PC-3 (cell line): ENCODE results near the gene AKAP7. TPM values are rescaled to one million over a fixed set of nuclear protein-coding genes. Genes with fewer than 3 reads are reported as not detected.

Experiments used
- ATAC-seq: fragments of 200-7000 bp; cut with Tn5 transposase; 2 replicates; pipeline ENCODE4 v1.9.1; 2020; ENCODE audit warnings: mild to moderate bottlenecking, moderate library complexity
- BruUV-seq: library from RNA; stranded (reverse); fragments of 400-500 nt; replicated peaks from 2 replicates; lab custom pipeline; 2021; lab: Mats Ljungman, UMichigan
- CTCF ChIA-PET: fragments of 300-600 bp; sonication (Branson Sonifier 250); formaldehyde crosslinking; loops from one replicate; lab custom pipeline; 2022; ENCODE audit warnings: antibody characterized with exemption; lab: Charles Lee
- POLR2A ChIA-PET: fragments of 300-600 bp; sonication (Branson Sonifier 250); formaldehyde crosslinking; loops from one replicate; lab custom pipeline; 2022; ENCODE audit warnings: antibody characterized with exemption; ENCODE audit not compliant: unreplicated experiment; lab: Charles Lee
- DNase-seq: peaks from one replicate; pipeline ENCODE4 v3.0.0-alpha.2; 2015
- H2AFZ ChIP-seq: fragments of 300-600 bp; sonication (generic); 2 replicates; pipeline ENCODE4 v1.6.0; 2016; ENCODE audit warnings: antibody characterized with exemption, low read length
- H3F3A ChIP-seq: fragments of 300-600 bp; sonication (generic); one replicate; pipeline ENCODE4 v1.6.0; 2017; ENCODE audit warnings: antibody characterized with exemption, low read length, control low read depth, mild to moderate bottlenecking; ENCODE audit not compliant: unreplicated experiment
- H3K27ac ChIP-seq: fragments of 300-600 bp; sonication (generic); 2 replicates; pipeline ENCODE4 v1.5.1; 2016; ENCODE audit warnings: mild to moderate bottlenecking, low read length
- H3K27me3 ChIP-seq: fragments of 300-600 bp; sonication (generic); 2 replicates; pipeline ENCODE4 v1.6.1; 2016; ENCODE audit warnings: low read length, mixed read lengths
- H3K36me3 ChIP-seq: fragments of 300-600 bp; sonication (generic); 2 replicates; pipeline ENCODE4 v1.6.1; 2016; ENCODE audit warnings: low read depth, mixed run types, low read length, mixed read lengths
- H3K4me1 ChIP-seq: fragments of 300-600 bp; sonication (generic); 2 replicates; pipeline ENCODE4 v1.5.1; 2016; ENCODE audit warnings: low read length; ENCODE audit not compliant: insufficient read depth
- H3K4me2 ChIP-seq: fragments of 300-600 bp; sonication (generic); 2 replicates; pipeline ENCODE4 v1.6.0; 2016; ENCODE audit warnings: low read length
- H3K4me3 ChIP-seq: fragments of 300-600 bp; sonication (generic); 2 replicates; pipeline ENCODE4 v1.5.1; 2016; ENCODE audit warnings: mild to moderate bottlenecking, low read length, mixed read lengths
- H3K79me2 ChIP-seq: fragments of 300-600 bp; sonication (generic); 2 replicates; pipeline ENCODE4 v1.6.1; 2017; ENCODE audit warnings: low read length, mixed read lengths
- H3K9ac ChIP-seq: fragments of 300-600 bp; sonication (generic); 2 replicates; pipeline ENCODE4 v1.6.0; 2016; ENCODE audit warnings: mild to moderate bottlenecking, low read length
- H3K9me2 ChIP-seq: fragments of 300-600 bp; sonication (generic); replicated peaks from 2 replicates; pipeline ENCODE4 v1.6.1; 2016; ENCODE audit warnings: mixed run types, low read length, mixed read lengths
- H3K9me3 ChIP-seq: fragments of 300-600 bp; sonication (generic); 2 replicates; pipeline ENCODE4 v1.6.1; 2016; ENCODE audit warnings: low read length, mixed read lengths
- H4K20me1 ChIP-seq: fragments of 300-600 bp; sonication (generic); 2 replicates; pipeline ENCODE4 v1.6.1; 2016; ENCODE audit warnings: low read length, mixed read lengths
- CTCF ChIP-seq: fragments of 300-600 bp; sonication (generic); conservative IDR thresholded peaks from 2 replicates; pipeline ENCODE4 v1.5.1; 2017; ENCODE audit warnings: antibody characterized with exemption, low read depth, mild to moderate bottlenecking, low read length
- EZH2 ChIP-seq: fragments of 300-600 bp; sonication (generic); IDR thresholded peaks from one replicate; pipeline ENCODE4 v1.6.1; 2017; ENCODE audit warnings: antibody characterized with exemption, mild to moderate bottlenecking, low read length; ENCODE audit not compliant: unreplicated experiment
- EZH2phosphoT487 ChIP-seq: fragments of 300-600 bp; sonication (generic); IDR thresholded peaks from 2 replicates; pipeline ENCODE4 v1.6.1; 2018; ENCODE audit warnings: mild to moderate bottlenecking, antibody characterized with exemption, low read length, borderline replicate concordance
- intact Hi-C: fragments of 100-400 bp; cut with micrococcal nuclease; formaldehyde crosslinking; loops from 2 replicates; pipeline ENCODE4 v1.9.0; 2023
- total RNA-seq: library from RNA; depleted of rRNA; stranded (reverse); fragments of >200 nt; gene quantifications from 2 replicates; pipeline ENCODE4 v1.2.3, GENCODE V29; 2014

AKAP7 gene
- total RNA-seq, 1 experiment from 2014 or later = 3.6 TPM

GRCh38 chr6:131269565-131270391 is 134.5 kb downstream of the AKAP7 start:
- Histone ChIP-seq H3K36me3 (no peaks in the 10 kb centered on the region), H3K79me2 (no peaks in the 10 kb centered on the region), H3K9me3 (no peaks in the 10 kb centered on the region), H3K9me2 (no peaks in the 10 kb centered on the region), H3K27me3 (no peaks in the 10 kb centered on the region), H3K4me3 (no peak overlapping the region), H3K9ac (no peak overlapping the region), H4K20me1 (no peaks in the 10 kb centered on the region), H3F3A (no peaks in the 10 kb centered on the region), H3K4me1 (no peaks in the 10 kb centered on the region), H2AFZ (no peak overlapping the region), H3K4me2 (no peak overlapping the region), H3K27ac (no peak overlapping the region)
- intact Hi-C loops = no loop called here
- TF ChIP-seq EZH2phosphoT487 (no peak), EZH2 (no peak), CTCF (no peak)
- ChIA-PET CTCF (no interaction called here), POLR2A (no interaction called here)
- no TSS peak for BruUV-seq
- ATAC-seq (no peak), DNase-seq (no peak)

DNA sequence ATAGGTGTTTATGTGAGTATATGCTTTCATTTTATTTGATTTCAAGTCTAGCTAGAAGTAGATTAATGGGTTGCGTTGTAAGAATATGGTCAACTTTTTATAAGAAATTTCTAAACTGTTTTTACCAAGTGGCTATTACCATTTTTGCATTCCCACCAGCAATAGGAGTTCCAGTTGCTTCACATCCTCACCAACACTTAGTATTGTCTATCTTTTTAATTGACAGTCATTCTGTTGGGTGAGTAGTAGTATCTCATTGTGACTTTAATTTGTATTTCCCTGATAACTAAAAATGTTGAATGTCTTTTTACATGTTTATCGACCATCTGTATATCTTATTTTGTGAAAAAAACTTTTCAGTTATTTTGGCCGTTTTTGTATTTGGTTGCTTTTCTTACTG is 135.3 kb downstream of the AKAP7 start:
- no peak overlapping the region for H2AFZ ChIP-seq
- no peak overlapping the region for H3K4me3 ChIP-seq
- H3K27ac ChIP-seq = no peak overlapping the region
- H4K20me1 ChIP-seq = no peaks in the 10 kb centered on the region
- no TSS peak for BruUV-seq
- H3K27me3 ChIP-seq = no peaks in the 10 kb centered on the region
- ChIA-PET CTCF (no interaction called here), POLR2A (no interaction called here)
- no peaks in the 10 kb centered on the region for H3F3A ChIP-seq
- H3K9me3 ChIP-seq = no peaks in the 10 kb centered on the region
- H3K4me2 ChIP-seq = no peak overlapping the region
- H3K36me3 ChIP-seq = no peaks in the 10 kb centered on the region
- no peaks in the 10 kb centered on the region for H3K4me1 ChIP-seq
- no peak for DNase-seq
- intact Hi-C loops = no loop called here
- TF ChIP-seq EZH2 (no peak), EZH2phosphoT487 (no peak), CTCF (no peak)
- no peaks in the 10 kb centered on the region for H3K9me2 ChIP-seq
- H3K79me2 ChIP-seq = no peaks in the 10 kb centered on the region
- no peak overlapping the region for H3K9ac ChIP-seq
- ATAC-seq = no peak

GRCh38 chr6:131275273-131275672 is 140.0 kb downstream of the AKAP7 start:
- Histone ChIP-seq H3K9ac (no peak overlapping the region), H2AFZ (no peak overlapping the region), H3K79me2 (no peaks in the 10 kb centered on the region), H3K4me3 (no peak overlapping the region), H3K27me3 (no peaks in the 10 kb centered on the region), H3K4me2 (no peak overlapping the region), H3F3A (no peaks in the 10 kb centered on the region), H3K9me2 (no peaks in the 10 kb centered on the region), H3K4me1 (no peaks in the 10 kb centered on the region), H3K27ac (no peak overlapping the region), H4K20me1 (no peaks in the 10 kb centered on the region), H3K9me3 (no peaks in the 10 kb centered on the region), H3K36me3 (no peaks in the 10 kb centered on the region)
- ATAC-seq = no peak
- TF ChIP-seq EZH2phosphoT487 (no peak), CTCF (no peak), EZH2 (no peak)
- ChIA-PET CTCF (no interaction called here), POLR2A (no interaction called here)
- BruUV-seq = no TSS peak
- intact Hi-C loops = no loop called here
- DNase-seq = no peak
